WTC11 (cell line): Measurements from ENCODE around the gene MCOLN1. TPM values are rescaled to one million over a fixed set of nuclear protein-coding genes. Genes with fewer than 3 reads are reported as not detected.

ENCODE experiments used
- ATAC-seq: fragments of 200-7000 bp; cut with Tn5 transposase; 2 replicates; pipeline ENCODE4 v1.10.0; 2021; ENCODE audit warnings: mild to moderate bottlenecking, moderate library complexity
- CTCF ChIA-PET: fragments of 300-600 bp; sonication (Branson Sonifier 250); formaldehyde crosslinking; loops from one replicate; lab custom pipeline; 2021; ENCODE audit warnings: antibody characterized with exemption; lab: Charles Lee
- POLR2A ChIA-PET: fragments of 350-600 bp; sonication (Branson Sonifier 250); formaldehyde crosslinking; loops from one replicate; lab custom pipeline; 2021; ENCODE audit warnings: antibody characterized with exemption; lab: Charles Lee
- DNase-seq: peaks from one replicate; pipeline ENCODE4 v3.0.0; 2021; ENCODE audit warnings: low spot score
- H3K27ac Mint-ChIP-seq: 2 replicates; pipeline ENCODE4 v1.8.0; 2021; ENCODE audit warnings: mixed read lengths
- H3K27me3 Mint-ChIP-seq: 2 replicates; pipeline ENCODE4 v1.8.0; 2021; ENCODE audit warnings: low read depth, mild to moderate bottlenecking, moderate library complexity, mixed read lengths
- H3K36me3 Mint-ChIP-seq: 2 replicates; pipeline ENCODE4 v1.8.0; 2021; ENCODE audit warnings: mixed read lengths
- H3K4me1 Mint-ChIP-seq: 2 replicates; pipeline ENCODE4 v1.8.0; 2022; ENCODE audit warnings: mixed read lengths
- H3K4me3 Mint-ChIP-seq: 2 replicates; pipeline ENCODE4 v1.8.0; 2021; ENCODE audit warnings: mild to moderate bottlenecking, moderate library complexity, mixed read lengths
- H3K9me3 Mint-ChIP-seq: 2 replicates; pipeline ENCODE4 v1.8.0; 2021; ENCODE audit warnings: mixed read lengths
- ARID4B ChIP-seq: sonication (generic); formaldehyde crosslinking; IDR thresholded peaks from 2 replicates; pipeline ENCODE4 v1.8.0; 2023; ENCODE audit warnings: missing genetic modification reagents, mild to moderate bottlenecking, borderline replicate concordance
- ATF1 ChIP-seq: sonication (generic); formaldehyde crosslinking; IDR thresholded peaks from 2 replicates; pipeline ENCODE4 v1.8.1; 2023; ENCODE audit warnings: mild to moderate bottlenecking, moderate library complexity, missing genetic modification reagents
- CBFB ChIP-seq: sonication (generic); formaldehyde crosslinking; IDR thresholded peaks from 2 replicates; pipeline ENCODE4 v1.8.1; 2022; ENCODE audit warnings: mild to moderate bottlenecking, low read depth, missing genetic modification reagents
- E2F1 ChIP-seq: sonication (generic); formaldehyde crosslinking; IDR thresholded peaks from 2 replicates; pipeline ENCODE4 v1.8.0; 2022; ENCODE audit warnings: mild to moderate bottlenecking, missing genetic modification reagents
- EMX1 ChIP-seq: fragments of 250-450 bp; sonication (Bioruptor Pico); IDR thresholded peaks from 2 replicates; pipeline ENCODE4 v1.8.0; 2021; ENCODE audit warnings: mild to moderate bottlenecking
- ETV6 ChIP-seq: sonication (generic); formaldehyde crosslinking; IDR thresholded peaks from 2 replicates; pipeline ENCODE4 v1.8.1; 2022; ENCODE audit warnings: mild to moderate bottlenecking, missing genetic modification reagents
- FOXK1 ChIP-seq: sonication (generic); formaldehyde crosslinking; IDR thresholded peaks from 2 replicates; pipeline ENCODE4 v1.8.0; 2022; ENCODE audit warnings: mild to moderate bottlenecking, moderate library complexity, missing genetic modification reagents
- GABPB1 ChIP-seq: sonication (generic); formaldehyde crosslinking; IDR thresholded peaks from 2 replicates; pipeline ENCODE4 v1.8.1; 2023; ENCODE audit warnings: mild to moderate bottlenecking, missing genetic modification reagents
- GRHL2 ChIP-seq: fragments of 250-450 bp; sonication (Bioruptor Pico); IDR thresholded peaks from 2 replicates; pipeline ENCODE4 v1.8.0; 2022; ENCODE audit warnings: mild to moderate bottlenecking, moderate library complexity; ENCODE audit not compliant: insufficient replicate concordance, severe bottlenecking
- IRF1 ChIP-seq: sonication (generic); formaldehyde crosslinking; IDR thresholded peaks from 2 replicates; pipeline ENCODE4 v1.8.0; 2023; ENCODE audit warnings: missing genetic modification reagents
- JAZF1 ChIP-seq: fragments of 250-450 bp; sonication (Bioruptor Pico); IDR thresholded peaks from 2 replicates; pipeline ENCODE4 v1.9.0; 2021; ENCODE audit warnings: moderate library complexity, mild to moderate bottlenecking, inconsistent platforms
- NFE2L1 ChIP-seq: sonication (generic); formaldehyde crosslinking; IDR thresholded peaks from 2 replicates; pipeline ENCODE4 v1.8.1; 2023; ENCODE audit warnings: missing genetic modification reagents
- NFYB ChIP-seq: sonication (generic); formaldehyde crosslinking; conservative IDR thresholded peaks from 2 replicates; pipeline ENCODE4 v1.8.0; 2022; ENCODE audit warnings: low read depth, missing genetic modification reagents
- NR2C2 ChIP-seq: sonication (generic); formaldehyde crosslinking; IDR thresholded peaks from 2 replicates; pipeline ENCODE4 v1.8.0; 2022; ENCODE audit warnings: mild to moderate bottlenecking, missing genetic modification reagents
- TCF7 ChIP-seq: sonication (generic); formaldehyde crosslinking; IDR thresholded peaks from 2 replicates; pipeline ENCODE4 v1.8.0; 2022; ENCODE audit warnings: mild to moderate bottlenecking, low read depth, missing genetic modification reagents, moderate library complexity
- ZNF219 ChIP-seq: sonication (generic); formaldehyde crosslinking; IDR thresholded peaks from 2 replicates; pipeline ENCODE4 v1.8.0; 2023; ENCODE audit warnings: missing genetic modification reagents, mild to moderate bottlenecking, borderline replicate concordance
- total RNA-seq: library from RNA; stranded (reverse); gene quantifications from 3 replicates; pipeline ENCODE4 v1.2.3, GENCODE V29; 2021
- TF ChIP-seq, protein P1 (sequence below): sonication (generic); formaldehyde crosslinking; IDR thresholded peaks from 2 replicates; pipeline ENCODE4 v1.8.0; 2023; ENCODE audit warnings: mild to moderate bottlenecking, missing genetic modification reagents
- TF ChIP-seq, protein P2 (sequence below): fragments of 250-450 bp; sonication (Bioruptor Pico); IDR thresholded peaks from 2 replicates; pipeline ENCODE4 v1.9.0; 2021; ENCODE audit warnings: mild to moderate bottlenecking, borderline replicate concordance
- TF ChIP-seq, protein P3 (sequence below): sonication (generic); formaldehyde crosslinking; IDR thresholded peaks from 2 replicates; pipeline ENCODE4 v1.8.1; 2023; ENCODE audit warnings: mild to moderate bottlenecking, missing genetic modification reagents, borderline replicate concordance

The MCOLN1 gene
- total RNA-seq, 1 experiment from 2014 or later, result 19.7 TPM

- no peak overlapping the region for H3K4me3 Mint-ChIP-seq
- no peak for TF ChIP-seq NFE2L1 (CRISPR knock-in tag)
- no peak for TF ChIP-seq TCF7 (CRISPR knock-in tag)
- no peak for TF ChIP-seq ATF1
- TF ChIP-seq, protein P1, sequence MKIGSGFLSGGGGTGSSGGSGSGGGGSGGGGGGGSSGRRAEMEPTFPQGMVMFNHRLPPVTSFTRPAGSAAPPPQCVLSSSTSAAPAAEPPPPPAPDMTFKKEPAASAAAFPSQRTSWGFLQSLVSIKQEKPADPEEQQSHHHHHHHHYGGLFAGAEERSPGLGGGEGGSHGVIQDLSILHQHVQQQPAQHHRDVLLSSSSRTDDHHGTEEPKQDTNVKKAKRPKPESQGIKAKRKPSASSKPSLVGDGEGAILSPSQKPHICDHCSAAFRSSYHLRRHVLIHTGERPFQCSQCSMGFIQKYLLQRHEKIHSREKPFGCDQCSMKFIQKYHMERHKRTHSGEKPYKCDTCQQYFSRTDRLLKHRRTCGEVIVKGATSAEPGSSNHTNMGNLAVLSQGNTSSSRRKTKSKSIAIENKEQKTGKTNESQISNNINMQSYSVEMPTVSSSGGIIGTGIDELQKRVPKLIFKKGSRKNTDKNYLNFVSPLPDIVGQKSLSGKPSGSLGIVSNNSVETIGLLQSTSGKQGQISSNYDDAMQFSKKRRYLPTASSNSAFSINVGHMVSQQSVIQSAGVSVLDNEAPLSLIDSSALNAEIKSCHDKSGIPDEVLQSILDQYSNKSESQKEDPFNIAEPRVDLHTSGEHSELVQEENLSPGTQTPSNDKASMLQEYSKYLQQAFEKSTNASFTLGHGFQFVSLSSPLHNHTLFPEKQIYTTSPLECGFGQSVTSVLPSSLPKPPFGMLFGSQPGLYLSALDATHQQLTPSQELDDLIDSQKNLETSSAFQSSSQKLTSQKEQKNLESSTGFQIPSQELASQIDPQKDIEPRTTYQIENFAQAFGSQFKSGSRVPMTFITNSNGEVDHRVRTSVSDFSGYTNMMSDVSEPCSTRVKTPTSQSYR (CRISPR knock-in tag), result no peak
- no peak for TF ChIP-seq FOXK1 (CRISPR knock-in tag)
- no peak for TF ChIP-seq NFYB (CRISPR knock-in tag)
- TF ChIP-seq, protein P2, sequence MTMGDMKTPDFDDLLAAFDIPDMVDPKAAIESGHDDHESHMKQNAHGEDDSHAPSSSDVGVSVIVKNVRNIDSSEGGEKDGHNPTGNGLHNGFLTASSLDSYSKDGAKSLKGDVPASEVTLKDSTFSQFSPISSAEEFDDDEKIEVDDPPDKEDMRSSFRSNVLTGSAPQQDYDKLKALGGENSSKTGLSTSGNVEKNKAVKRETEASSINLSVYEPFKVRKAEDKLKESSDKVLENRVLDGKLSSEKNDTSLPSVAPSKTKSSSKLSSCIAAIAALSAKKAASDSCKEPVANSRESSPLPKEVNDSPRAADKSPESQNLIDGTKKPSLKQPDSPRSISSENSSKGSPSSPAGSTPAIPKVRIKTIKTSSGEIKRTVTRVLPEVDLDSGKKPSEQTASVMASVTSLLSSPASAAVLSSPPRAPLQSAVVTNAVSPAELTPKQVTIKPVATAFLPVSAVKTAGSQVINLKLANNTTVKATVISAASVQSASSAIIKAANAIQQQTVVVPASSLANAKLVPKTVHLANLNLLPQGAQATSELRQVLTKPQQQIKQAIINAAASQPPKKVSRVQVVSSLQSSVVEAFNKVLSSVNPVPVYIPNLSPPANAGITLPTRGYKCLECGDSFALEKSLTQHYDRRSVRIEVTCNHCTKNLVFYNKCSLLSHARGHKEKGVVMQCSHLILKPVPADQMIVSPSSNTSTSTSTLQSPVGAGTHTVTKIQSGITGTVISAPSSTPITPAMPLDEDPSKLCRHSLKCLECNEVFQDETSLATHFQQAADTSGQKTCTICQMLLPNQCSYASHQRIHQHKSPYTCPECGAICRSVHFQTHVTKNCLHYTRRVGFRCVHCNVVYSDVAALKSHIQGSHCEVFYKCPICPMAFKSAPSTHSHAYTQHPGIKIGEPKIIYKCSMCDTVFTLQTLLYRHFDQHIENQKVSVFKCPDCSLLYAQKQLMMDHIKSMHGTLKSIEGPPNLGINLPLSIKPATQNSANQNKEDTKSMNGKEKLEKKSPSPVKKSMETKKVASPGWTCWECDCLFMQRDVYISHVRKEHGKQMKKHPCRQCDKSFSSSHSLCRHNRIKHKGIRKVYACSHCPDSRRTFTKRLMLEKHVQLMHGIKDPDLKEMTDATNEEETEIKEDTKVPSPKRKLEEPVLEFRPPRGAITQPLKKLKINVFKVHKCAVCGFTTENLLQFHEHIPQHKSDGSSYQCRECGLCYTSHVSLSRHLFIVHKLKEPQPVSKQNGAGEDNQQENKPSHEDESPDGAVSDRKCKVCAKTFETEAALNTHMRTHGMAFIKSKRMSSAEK, result no peak
- TF ChIP-seq, protein P3, sequence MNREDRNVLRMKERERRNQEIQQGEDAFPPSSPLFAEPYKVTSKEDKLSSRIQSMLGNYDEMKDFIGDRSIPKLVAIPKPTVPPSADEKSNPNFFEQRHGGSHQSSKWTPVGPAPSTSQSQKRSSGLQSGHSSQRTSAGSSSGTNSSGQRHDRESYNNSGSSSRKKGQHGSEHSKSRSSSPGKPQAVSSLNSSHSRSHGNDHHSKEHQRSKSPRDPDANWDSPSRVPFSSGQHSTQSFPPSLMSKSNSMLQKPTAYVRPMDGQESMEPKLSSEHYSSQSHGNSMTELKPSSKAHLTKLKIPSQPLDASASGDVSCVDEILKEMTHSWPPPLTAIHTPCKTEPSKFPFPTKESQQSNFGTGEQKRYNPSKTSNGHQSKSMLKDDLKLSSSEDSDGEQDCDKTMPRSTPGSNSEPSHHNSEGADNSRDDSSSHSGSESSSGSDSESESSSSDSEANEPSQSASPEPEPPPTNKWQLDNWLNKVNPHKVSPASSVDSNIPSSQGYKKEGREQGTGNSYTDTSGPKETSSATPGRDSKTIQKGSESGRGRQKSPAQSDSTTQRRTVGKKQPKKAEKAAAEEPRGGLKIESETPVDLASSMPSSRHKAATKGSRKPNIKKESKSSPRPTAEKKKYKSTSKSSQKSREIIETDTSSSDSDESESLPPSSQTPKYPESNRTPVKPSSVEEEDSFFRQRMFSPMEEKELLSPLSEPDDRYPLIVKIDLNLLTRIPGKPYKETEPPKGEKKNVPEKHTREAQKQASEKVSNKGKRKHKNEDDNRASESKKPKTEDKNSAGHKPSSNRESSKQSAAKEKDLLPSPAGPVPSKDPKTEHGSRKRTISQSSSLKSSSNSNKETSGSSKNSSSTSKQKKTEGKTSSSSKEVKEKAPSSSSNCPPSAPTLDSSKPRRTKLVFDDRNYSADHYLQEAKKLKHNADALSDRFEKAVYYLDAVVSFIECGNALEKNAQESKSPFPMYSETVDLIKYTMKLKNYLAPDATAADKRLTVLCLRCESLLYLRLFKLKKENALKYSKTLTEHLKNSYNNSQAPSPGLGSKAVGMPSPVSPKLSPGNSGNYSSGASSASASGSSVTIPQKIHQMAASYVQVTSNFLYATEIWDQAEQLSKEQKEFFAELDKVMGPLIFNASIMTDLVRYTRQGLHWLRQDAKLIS (CRISPR knock-in tag), result no peak
- TF ChIP-seq EMX1, result no peak
- no peak for TF ChIP-seq ARID4B
- TF ChIP-seq CBFB (CRISPR knock-in tag), result no peak
- TF ChIP-seq IRF1 (CRISPR knock-in tag), result no peak
- no peak for TF ChIP-seq E2F1
- no peak for TF ChIP-seq ZNF219 (CRISPR knock-in tag)
- no peak for TF ChIP-seq JAZF1 (CRISPR knock-in tag)
- no peak for TF ChIP-seq GRHL2 (CRISPR knock-in tag)
- TF ChIP-seq GABPB1 (CRISPR knock-in tag), result no peak
- no peak for TF ChIP-seq ETV6 (CRISPR knock-in tag)
- TF ChIP-seq NR2C2, result no peak
- H3K27me3 Mint-ChIP-seq, result peaks cover 25% of the 10 kb centered on the region
- no peaks in the 10 kb centered on the region for H3K9me3 Mint-ChIP-seq
- ATAC-seq (no peak), DNase-seq (no peak)
- POLR2A ChIA-PET, result no interaction called here
- no peaks in the 10 kb centered on the region for H3K36me3 Mint-ChIP-seq
- CTCF ChIA-PET, result interaction anchor here (1.2 to 12.1 kb wide), 2 partner anchors 10 to 103 kb away, joined by 3 to 73 read pairs; partner anchors contain the start of gene TRAPPC5
- H3K27ac Mint-ChIP-seq, result no peak overlapping the region
- no peaks in the 10 kb centered on the region for H3K4me1 Mint-ChIP-seq
Measured at GRCh38 chr19:7578127-7578526, 55.7 kb downstream of the MCOLN1 start.
